Hematopoietic multipotent progenitor cell (in vitro differentiated cells): ENCODE data around the gene GATM. TPM values are rescaled to one million over a fixed set of nuclear protein-coding genes. Genes with fewer than 3 reads are reported as not detected.
A peak's percentile ranks its signal among the peaks of the same experiment; 100 is the strongest.
"Not testable (repeated sequence)": the region's sequence is repeated elsewhere in the genome, so short reads cannot be mapped to it uniquely, and the experiment has no call there.

ENCODE experiments used
- DNase-seq, 3 donors: peaks; one replicate each; pipeline ENCODE4 v3.0.0-alpha.2; 2011 to 2015; ENCODE audit warnings: low read depth in 2 of 3, low spot score in 2 of 3
- total RNA-seq: library from RNA; depleted of rRNA; stranded (reverse); fragments of >200 nt; gene quantifications from one replicate; pipeline ENCODE4 v1.2.3, GENCODE V29; 2012

GATM gene
- total RNA-seq, 1 donor: 23.2 TPM

GRCh38 chr15:45355860-45356259, 22.5 kb downstream of the GATM start:
- DNase-seq: no peak

- no peak for DNase-seq
These were observed 23.6 kb downstream of the GATM start for GRCh38 chr15:45354711-45355110.

- DNase-seq: no peak
These were observed 27.1 kb downstream of the GATM start for GRCh38 chr15:45351227-45351626.

- no peak for DNase-seq
These were observed 28.7 kb downstream of the GATM start for GRCh38 chr15:45349623-45350022.

GRCh38 chr15:45347989-45348388, 30.4 kb downstream of the GATM start:
- DNase-seq: no peak

DNA sequence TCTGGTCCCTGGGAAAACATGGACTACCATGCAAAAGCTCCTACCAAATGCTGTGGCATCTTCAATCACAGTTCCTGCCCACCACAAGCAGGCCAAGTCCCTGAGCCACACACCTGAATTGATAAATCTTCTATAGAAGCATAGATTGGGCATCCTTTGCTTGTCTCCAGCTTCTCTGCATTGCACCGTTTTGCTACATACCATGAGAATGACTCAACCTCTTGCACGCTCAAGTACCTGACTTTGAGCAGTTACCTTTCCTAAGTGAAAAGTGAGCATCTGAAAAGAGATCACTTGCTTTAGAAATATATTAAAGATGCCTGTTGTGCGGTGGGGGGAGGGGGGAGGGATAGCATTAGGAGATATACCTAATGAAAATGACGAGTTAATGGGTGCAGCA, 31.3 kb downstream of the GATM start:
- no peak for DNase-seq

- DNase-seq: no peak
These were observed 32.0 kb downstream of the GATM start for GRCh38 chr15:45346381-45346780.

- DNase-seq: no peak
These were observed 35.0 kb downstream of the GATM start for GRCh38 chr15:45343258-45343860.

- no peak for DNase-seq
These were observed 36.6 kb downstream of the GATM start for GRCh38 chr15:45341790-45342189.

- no peak for DNase-seq
These were observed 37.9 kb downstream of the GATM start for GRCh38 chr15:45340429-45340828.

- DNase-seq: peak in 2 of 3 donors; percentile 35 to 45
These were observed 39.9 kb downstream of the GATM start for GRCh38 chr15:45338417-45338816.

DNA sequence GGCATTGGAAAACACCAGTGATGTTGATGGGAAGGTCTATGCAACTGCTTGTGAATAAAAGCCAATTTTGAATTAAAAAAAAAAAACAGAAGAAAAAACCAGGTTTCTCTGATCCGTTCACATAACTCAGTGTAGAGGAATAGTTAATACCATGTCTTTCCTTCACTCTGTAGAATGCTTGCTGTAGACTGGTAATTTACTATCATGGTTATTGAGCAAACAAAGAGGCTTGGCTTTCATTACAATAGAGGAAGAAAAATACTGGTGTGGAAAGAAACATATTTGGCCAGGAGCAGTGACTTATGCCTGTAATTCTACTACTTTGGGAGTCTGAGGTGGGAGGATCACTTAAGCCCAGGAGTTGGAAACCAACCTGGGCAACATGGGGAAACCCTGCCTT, 41.1 kb downstream of the GATM start:
- no peak for DNase-seq

DNA sequence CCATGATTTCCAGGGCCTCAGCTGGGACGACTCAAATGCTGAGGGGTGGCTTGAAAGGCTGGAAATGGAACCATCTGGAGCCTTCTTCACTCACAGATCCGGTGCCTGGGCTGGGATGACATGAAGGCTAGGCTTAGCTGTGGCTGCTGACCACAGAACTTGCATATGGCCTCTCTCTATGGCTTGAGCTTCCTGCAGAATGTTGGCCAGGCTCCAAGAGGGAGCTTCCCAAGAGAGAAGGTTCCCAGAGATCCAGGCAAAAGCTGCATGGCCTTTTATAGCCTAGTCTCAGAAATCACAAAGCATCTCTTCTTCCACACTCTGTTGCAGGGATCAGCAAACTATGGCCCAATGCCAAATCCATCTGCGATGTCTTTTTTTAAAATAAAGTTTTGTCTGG, 44.8 kb downstream of the GATM start:
- DNase-seq: peak in 1 of 3 donors; percentile 23

- no peak for DNase-seq
These were observed 45.6 kb downstream of the GATM start for GRCh38 chr15:45332694-45333093.

GRCh38 chr15:45331972-45332371, 46.4 kb downstream of the GATM start:
- DNase-seq: no peak

GRCh38 chr15:45328663-45329062, 49.7 kb downstream of the GATM start:
- no peak for DNase-seq

- DNase-seq: no peak
These were observed 51.6 kb downstream of the GATM start for GRCh38 chr15:45326741-45327140.

GRCh38 chr15:45326280-45326679, 52.1 kb downstream of the GATM start:
- DNase-seq: no peak

GRCh38 chr15:45320581-45321205, 57.7 kb downstream of the GATM start:
- DNase-seq: no peak

DNA sequence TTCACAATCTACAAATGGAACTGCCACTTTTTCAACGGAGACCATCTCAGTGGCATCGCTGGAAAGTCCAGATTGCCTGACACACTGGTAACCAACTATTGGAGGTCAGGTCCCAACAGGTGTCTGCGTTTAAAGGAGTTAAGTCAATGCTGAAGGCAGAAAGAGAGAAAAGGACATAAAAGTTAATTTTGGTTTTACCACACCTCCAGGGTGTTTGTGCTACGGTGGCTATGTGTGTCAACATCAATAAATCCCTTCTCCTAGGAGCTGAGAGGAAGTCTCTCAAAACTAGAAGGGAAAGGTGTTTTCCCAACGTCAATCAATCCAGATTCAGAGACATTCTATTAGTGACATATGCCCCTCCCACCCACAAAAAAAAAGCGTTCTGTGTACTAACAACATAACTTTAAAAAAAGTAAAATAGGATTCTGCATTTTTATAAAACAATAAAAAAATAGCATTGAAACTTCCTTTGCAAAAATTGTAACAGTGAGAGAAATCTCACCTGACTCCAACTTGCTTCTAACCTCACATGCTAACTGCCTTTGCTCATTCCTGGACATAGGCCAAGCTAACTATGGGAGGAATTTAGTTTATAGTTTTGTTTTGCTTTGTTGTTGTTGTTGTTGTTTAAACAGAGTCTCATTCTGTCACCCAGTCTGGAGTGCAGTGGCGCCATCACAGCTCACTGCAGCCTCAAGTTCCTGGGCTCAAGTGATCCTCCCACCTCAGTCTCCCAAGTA, 58.7 kb downstream of the GATM start:
- no peak for DNase-seq

DNA sequence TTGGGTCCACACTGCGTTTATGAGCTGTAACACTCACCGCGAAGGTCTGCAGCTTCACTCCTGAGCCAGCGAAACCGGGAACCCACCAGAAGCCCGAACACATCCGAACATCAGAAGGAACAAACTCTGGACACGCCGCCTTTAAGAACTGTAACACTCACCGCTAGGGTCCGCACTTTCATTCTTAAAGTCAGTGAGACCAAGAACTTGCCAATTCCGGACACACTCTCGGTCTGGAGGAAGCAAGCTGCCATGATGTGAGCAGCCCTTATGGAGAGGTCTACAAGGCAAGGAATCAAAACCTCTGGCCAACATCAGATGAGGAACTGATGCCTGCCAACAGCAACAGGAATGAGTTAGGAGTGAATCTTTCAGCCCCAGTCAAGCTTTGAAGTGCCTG, 63.4 kb downstream of the GATM start:
- DNase-seq: peak in 2 of 3 donors; percentile 9 to 50

GRCh38 chr15:45314117-45314516, 64.2 kb downstream of the GATM start:
- DNase-seq: not testable (repeated sequence)
